Eye (tissue), 1 donor: ENCODE results near the gene CAMSAP3.

ENCODE experiments used
- DNase-seq: peaks from one replicate; pipeline ENCODE4 v3.0.0-alpha.2; 2015

The CAMSAP3 gene

DNA sequence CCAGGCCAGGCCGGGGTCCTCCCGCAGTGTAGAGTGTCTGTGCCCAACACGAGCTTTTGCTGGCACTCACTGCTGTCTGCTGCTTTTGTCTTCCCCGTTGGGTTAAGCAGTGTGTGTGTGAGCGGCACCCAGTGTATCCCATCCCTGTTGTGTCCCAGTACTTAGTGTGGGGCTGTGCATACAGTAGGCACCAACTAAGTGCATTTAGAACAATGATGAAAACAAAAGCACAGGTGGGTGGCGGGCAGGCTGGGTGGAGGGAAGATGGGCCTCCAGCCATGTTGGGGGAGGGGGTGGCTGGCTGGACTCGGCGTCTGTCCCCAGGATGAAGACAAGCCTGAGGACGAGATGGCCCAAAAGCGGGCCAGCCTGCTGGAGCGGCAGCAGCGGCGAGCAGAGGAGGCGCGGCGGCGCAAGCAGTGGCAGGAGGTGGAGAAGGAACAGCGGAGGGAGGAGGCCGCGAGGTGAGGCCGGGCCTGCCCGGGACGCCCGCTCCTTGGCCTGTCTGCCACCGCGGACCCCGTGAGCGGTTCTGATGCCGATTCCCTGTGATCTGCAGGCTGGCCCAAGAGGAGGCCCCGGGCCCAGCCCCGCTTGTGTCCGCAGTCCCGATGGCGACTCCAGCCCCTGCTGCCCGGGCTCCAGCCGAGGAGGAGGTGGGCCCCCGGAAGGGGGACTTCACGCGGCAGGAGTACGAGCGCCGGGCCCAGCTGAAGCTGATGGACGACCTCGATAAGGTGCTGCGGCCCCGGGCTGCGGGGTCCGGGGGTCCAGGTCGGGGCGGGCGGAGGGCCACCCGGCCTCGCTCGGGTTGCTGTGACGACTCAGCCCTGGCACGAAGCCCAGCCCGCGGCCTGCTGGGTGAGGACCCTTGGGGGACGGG, 19.4 kb downstream of the CAMSAP3 start:
- DNase-seq = no peak

DNA sequence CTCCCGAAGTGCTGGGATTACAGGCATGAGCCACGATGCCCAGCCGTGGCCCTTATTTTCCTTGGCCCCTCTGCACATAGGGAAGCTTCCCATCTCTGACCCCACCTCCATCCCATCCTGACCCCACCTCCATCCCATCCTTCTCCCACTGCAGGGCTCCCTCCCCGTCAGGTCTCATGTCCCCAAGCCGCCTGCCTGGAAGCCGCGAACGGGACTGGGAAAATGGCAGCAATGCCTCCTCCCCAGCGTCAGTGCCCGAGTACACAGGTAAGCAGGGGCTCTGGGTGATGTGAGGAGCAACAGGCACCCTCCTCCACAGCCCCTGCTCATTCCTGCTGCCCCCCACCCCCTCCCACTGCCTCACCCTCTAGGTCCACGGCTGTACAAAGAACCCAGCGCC, 21.5 kb downstream of the CAMSAP3 start:
- DNase-seq = no peak

DNA sequence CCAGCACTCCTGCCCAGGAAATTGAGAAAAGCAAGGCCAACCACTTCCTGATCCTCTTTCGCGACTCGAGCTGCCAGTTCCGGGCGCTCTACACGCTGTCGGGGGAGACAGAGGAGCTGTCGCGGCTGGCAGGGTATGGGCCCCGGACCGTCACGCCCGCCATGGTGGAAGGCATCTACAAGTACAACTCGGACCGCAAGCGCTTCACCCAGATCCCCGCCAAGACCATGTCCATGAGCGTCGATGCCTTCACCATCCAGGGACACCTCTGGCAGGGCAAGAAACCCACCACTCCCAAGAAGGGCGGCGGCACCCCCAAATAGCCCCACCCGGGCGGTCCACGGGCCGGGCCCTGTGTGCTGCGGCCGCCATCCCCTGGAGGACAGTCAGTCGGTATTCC, 22.1 kb downstream of the CAMSAP3 start:
- no peak for DNase-seq

DNA sequence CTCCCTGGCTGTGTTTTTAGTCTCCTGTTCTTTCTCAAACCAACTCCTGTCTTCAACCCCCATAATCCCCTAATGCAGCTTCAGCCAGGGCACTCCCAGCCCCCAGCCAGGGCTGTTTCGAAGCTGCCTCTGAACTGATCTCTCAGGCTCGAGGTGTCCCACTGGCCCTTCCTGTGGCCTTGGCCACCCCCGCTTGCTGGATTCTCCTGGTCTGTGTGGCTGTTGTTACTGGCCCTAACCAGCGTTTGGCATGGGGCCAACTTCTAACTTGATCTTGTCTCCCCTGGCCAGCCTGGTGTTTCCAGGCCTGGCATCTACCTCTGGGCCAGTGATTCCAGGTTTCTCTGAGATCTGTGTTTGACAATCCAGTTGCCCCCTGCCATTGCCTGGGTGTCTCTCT, 22.7 kb downstream of the CAMSAP3 start:
- DNase-seq = no peak

DNA sequence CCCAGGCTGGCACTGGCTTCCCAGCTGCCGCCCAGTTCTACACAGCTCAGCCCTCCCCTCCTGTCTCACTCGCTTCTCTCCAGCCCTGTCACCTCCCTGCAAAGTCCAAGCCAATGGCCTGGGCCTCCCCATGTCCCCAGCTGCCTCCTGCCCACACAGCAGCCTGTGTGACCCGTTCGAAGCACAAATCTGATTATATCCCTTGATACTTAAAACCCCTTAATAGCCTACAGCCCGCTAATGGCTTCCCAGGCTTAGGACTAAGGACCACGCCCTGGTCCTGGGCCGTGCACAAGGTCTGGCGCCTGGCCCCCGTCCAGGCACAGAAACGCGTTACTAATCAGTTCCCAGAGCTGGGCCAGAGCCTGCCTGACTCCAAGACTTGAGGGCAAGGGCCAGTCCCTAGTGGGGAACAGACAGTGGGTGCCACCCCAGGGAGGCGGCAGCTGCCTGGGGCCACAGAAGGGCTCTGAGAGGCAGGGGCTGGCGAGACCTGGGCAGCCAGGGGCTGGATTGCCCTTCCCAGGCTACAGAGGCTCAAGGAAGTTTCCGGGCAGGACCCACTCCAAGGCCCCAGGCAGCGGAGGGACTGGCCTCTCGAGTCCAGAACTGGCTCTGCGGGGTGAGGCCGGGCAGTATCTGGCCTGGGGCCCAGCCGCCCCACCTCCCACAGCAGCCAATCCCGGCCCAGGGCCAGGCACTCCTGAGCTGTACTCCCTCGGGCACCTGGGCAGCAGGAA, 23.3 kb downstream of the CAMSAP3 start:
- DNase-seq = no peak

DNA sequence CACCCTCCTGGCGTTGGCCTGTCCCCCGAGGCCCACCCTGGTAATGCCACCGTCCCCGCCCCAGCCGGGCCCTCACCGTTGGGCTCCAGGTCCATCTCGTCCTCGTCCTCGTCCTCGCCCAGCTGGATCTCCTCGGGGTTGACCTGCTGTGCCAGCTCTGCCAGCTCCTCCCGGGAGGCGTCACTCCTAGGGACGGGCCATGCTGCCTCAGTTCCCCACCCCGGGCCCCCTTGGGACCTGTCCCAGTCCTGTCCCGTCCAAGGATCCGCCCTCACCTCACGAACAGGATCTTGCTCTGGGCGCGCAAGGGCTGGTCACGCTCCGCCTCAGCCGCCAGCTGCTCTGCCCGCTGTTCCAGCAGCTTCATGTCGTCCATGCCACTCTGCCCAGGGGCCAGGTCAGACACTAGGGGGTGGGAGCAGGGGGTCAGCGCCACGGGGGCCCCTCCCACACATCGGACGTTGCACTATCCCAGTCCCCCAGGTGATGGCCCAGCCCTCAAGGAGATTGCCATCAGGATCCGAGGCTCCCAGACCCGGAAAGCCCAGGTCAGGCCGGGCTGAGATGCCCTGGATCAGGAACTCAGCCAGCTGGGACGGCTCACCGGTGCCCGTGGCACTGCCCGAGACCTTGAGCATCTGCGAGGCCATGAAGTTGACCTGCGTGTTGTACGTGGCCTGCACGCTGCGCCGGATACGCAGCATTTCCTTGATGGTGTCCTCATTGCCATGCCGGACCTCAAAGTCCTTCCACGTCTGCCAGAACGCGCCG, 24.2 kb downstream of the CAMSAP3 start:
- DNase-seq = no peak

DNA sequence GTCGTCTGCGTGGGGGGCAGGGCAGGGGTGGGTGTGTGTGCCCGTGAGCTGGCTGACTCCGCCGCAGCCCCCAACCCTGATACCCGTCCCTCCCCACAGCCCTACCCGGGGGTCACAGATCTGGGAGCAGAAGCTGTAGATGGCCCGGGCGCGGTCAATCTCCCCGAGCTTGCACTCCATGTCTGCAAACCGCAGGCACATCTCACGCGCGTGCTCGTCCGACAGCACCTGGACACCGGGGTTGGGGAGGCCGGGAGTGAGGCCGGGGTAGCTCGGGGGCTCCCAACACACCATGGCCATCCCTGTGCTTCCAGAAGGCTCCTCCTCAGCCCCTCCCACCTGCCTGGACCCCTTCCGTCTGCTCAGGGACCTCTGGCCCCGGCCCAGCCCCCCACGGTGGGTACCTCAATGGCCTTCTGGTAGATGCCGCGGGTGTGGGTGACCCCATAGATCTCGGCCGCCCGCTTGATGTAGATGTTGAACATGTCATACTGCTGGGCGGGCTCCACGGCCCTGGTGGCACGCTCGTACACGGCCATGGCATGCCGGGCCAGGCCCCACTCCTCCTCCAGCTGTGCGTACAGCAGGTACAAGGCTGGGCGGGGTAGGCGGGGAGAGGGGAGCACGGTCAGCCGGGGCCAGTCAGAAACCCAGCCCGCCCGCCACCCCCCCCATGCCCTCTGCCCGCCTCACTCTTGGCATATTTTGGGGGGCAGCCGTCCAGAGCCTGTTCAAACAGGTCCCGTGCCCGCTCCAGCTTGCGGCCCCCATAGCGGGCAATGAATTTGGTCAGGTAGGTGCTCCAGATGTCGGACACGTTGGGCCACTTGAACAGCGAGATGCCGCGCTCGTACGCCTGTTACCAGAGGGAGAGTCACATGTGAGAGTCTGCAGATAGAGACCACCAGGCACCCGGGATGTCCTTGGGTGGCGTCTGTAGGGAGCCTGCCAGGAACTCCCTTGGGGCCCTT, 25.1 kb downstream of the CAMSAP3 start:
- no peak for DNase-seq

DNA sequence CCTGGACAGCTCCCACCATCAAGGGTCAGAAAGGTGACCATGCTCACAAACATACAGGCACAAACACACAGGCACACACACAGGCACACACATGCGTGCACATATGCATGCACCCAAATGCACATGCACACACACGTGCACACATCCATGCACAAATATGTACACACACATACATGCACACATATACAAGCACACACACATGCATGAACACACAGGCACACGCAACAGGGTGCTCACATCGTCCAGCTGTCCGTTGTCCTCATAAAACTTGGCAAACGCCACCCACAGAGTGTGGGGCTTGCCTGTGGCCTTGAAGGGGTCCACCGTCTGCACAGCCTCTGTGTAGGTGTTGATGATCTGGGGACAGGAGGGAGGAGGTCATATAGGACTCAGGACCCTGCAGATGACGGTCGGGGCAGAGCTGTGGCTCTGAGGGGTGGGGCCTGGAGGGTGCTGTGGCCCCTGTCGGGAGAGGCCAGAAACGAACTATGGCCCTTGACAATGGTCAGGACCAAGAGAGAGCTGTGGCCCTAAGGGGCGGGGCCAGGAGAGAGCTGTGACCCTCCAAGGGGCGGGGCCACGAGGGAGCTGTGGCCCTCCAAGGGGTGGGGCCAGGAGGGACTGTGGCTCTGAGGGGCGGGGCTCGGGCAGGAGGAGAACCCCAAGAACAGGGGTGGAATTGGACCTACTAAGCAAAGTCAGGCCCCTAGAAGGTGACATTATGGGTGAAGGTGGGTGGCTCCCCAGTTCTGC, 27.4 kb downstream of the CAMSAP3 start:
- no peak for DNase-seq

DNA sequence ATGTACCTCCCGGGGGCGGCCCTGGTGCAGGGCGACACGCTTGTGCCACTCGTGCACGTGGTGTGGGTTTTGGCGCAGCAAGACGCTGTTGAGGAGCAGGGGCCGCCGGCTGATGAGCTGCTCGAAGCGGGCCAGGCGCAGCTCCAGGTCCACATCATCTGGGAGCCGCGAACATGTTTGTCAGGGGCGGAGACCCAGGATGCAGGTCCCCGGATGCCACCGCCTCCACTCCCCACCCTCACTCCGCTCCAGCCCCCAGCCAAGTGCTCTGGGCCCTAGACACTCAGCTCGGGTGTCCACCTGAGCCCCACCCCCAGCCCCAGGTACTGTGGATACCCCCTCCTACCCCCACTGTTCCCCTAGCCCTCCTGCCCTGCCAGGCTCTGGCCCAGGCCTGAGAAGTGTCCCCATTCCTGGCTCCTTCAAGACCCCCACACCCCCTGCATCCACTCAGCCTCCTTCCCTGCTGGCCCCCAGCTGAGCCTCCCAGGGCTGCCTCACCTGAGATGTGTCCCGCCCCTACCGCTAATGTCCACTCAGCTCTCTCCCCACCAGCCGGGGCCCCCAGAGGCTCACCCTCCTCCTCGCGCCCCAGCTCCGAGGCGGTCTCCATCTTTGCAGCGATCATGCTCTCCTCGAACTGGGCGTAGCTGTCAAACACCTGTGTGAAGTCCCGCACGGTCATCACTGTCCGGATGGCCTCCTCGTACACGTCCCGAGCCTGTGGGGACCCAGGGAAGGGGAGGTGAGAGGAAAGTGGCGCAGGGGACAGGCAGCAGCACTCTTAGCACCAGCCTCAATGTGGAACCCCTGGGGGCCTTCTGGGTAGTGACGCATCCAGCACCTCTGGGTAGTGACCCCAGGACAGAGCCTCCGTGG, 28.3 kb downstream of the CAMSAP3 start:
- DNase-seq = no peak

DNA sequence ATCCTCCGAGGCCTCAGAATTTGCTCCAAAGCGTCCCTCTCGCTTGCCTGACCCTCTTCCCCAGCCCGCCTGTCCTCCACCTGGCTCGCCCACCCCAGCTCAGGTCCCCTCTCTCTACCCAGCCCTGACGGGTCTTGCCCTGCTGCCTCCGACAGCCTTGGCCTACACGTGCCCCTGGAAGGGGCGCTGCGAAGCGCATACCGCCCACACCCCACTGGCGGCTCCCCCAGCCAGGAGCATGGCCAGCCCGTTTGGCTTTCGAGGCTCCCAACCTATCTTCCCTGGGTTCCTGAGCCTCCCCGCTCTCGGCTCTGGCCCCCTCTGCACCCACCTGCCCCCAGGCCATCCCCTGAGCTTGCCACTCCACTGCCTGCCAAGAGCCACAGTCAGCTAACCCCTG, 29.1 kb downstream of the CAMSAP3 start:
- no peak for DNase-seq

DNA sequence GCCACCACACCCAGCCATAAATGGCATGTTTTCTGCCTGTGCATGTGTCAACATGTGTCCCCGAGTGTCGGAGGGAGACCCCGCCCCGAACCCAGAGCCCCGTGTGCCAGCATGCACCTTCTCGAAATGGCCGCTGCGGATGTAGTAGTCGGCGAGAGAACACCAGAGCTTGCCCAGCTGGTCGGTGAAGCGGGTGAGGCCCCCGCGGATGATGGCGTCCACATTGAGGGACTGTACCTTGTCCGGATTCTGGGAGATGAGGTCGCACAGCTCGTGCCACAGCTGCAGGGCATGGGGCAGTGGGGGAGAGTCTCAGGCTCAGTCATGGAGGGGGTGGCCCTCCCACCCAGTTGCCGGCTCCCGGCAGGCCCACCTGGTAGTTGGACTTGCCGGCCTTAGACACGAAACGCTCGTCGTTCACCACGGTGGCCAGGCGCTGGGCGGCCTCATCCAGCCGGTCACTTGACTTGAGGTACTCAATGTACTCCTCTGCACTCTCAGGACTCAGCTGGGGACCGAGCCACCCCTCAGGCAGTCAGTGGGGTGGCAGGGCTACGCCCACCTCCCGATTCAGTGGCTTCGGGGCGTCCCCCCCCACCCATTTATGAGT, 30.2 kb downstream of the CAMSAP3 start:
- DNase-seq = no peak

DNA sequence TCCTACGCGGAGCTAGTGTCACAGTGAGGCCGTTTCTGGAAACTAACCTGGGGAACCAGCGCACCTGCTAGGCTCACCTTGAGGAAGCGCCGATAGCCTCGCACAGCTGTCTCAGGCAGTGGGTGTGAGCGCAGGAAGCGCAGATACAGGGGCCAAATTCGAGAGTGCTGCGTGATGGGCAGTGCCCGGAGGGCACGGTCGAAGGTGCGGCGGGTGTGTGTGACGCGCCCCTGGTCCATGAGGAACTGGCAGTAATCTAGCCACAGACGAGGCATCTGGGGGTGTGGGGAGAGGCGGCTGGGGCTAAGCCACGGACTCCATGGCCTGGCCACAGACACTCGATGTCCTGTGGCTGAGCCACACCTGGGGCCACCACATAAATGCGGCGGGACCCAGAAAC, 31.5 kb downstream of the CAMSAP3 start:
- DNase-seq = no peak

DNA sequence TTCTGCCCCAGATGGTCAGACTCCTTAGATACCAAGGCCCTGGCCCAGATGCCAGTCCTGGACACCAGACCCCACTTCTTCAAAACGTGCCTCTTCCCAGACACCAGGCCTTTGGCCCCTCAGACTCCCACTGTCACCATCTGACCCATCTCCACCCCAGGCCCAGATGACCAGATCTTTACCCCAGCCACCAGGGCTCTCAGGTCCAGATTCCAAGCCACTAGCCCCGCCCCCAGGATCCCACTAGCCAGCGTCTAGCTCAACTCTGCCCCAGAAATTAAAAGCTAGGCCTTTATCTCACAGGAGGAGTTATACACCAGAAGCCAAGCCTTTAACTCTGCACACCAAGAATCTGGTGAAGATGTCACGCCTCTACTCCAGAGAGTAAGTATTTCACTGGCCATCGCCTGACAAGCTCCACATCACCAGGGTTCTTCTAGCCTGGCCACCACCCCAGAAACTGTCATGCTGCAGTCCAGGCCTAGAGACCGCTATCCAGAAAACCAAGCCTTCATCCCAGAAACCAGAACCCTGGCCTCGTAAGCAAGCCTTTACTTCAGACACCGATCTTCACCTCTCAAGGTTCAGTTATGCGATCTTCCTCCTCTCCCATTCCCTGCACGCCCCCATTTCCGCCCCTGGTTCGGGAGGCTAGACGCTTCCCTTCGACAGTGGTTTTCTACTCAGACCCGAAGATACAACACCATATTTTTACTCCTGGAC, 33.1 kb downstream of the CAMSAP3 start:
- no peak for DNase-seq

DNA sequence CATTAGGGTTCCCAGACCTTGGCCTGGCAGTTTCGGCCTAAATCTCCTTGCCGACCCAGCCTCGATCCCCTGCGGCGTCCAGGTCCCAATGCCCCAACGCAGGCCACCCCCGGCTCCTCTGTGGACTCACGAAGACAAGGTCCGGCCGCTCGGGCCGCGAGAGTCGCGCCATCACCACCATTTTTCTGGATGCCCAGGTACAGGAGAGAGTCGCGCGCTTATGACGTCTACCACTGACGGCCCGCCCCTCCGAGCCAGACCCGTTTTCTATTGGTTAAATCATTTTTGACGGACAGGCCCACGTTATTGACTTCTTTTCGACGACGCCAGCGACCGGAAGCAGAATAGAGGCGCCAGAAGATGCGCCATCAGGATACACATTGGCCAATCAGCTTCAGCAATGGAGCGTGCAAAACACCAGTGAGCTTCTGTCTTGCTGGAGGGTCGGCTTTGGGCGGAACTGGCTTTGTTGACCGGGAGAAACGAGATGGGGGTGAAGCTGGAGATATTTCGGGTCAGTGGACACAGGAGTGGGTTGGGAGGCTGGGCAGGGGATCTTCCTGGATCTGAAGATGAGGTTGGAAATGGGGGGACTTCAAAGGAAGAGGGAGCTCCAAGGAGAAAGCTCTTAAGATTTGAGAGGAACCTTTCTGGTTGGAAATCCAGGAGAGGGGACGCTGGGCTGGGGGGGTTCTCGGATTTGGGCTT, 33.8 kb downstream of the CAMSAP3 start, which contains the start of the genes PET100 and XAB2:
TSS of gene PET100 (plus strand) at position 447 of the 708 bp plus-strand sequence. CDS start at position 488, 41 bp downstream.
TSS of gene XAB2 (minus strand) at position 199 of the 708 bp plus-strand sequence. CDS start at position 181, 18 bp downstream.
- peak; percentile 100 for DNase-seq

DNA sequence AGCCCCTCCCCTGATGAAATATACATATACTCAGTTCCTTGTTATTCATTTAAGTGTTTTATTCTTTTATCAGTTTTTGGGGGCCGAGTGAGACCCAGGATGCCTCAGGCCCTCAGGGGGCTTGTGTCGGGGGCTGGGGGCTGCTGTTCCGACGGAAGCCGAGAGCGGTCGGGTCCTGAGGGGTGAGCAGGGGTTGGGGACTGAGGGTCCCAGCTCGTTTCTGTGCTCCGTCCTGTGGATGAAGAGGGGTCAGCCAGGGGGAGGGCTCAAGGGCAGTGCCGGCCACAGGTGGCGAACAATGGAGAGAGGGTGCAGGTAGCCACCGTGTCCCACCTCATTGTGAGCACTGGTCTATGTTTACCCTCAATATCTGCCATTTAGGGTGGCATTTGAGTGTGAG, 35.9 kb downstream of the CAMSAP3 start:
- no peak for DNase-seq

DNA sequence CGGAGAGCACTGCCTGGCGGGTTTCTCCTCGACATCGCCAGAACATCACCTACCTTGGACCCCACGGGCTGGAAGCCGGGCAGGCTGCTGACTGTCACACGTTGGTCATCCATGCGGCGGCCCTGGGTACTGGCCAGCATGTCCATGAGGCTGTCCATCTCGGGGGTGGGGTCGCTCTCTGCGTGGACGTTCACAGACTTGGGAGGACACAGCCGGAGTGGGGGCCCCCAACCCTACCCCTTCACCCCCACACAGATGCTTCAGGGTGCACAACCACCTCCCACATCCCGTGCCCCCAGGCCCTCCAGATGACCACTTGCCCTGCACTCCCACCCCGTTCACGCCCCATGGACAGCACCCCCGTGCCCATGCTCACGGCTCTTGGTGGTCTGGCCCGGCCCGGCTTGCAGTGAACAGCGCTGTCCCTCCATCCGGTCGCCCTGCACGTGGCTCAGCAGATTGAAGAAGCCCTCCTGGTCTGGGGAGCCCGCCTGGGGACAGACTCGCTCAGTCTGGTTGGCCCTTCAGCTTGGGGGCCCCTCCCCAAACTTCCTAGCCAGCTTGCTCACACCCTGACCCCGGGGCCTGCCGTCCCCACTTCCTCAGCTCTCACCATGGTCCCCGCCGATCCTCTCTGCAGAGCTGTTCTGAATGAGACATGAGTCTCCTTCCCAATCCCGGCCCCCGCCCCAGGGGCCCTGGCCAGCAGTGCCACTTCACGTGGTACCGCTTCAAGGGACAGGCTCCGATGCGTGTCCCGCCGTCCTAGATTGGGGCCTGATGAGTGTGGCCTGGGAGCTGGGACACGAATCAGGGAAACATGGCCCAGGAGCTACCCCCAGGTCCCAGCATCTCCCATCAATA, 36.9 kb downstream of the CAMSAP3 start:
- DNase-seq = no peak

DNA sequence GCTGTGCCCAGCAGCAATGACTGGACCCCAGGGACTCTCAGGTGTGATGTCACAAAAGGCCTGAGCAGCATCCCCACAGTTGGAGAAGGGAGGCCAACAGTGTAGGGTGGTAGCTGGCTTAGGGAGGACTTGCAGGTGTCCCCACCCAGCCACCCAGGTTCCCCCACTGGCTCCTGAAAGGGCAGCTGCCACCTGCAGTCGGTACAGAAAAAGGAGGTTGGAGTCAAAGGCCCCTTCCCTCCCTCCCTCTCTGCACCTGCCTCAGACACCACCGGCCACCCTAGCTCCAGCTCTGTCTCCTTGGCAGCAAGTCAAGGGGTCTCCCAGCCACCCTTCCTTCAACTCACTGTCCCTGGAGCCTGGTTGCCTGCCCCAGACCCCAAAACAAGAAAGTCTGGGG, 38.0 kb downstream of the CAMSAP3 start, which contains the start of gene PCP2:
TSS of gene PCP2 (minus strand) at position 22 of the 400 bp plus-strand sequence. CDS start 262 bp downstream, outside the sequence.
- no peak for DNase-seq
